T-helper 2 cell treated with Interferon-gamma antibody and Interleukin-4, amounts not matched to agents 100 ng/mL and 5 ng/mL, for 36 hours (primary cell): Measurements from ENCODE around the gene LACTB. TPM values are rescaled to one million over a fixed set of nuclear protein-coding genes. Genes with fewer than 3 reads are reported as not detected.

Experiments used
- total RNA-seq: library from RNA; stranded (reverse); gene quantifications from 2 replicates; pipeline ENCODE4 v1.2.3, GENCODE V29; 2022

LACTB gene
- total RNA-seq, 1 donor from 2014 or later: 11.2 TPM

Other genes with a start within 250 kb of the LACTB start
- 7.1 and 9.6 TPM in 2 replicates for gene TPM1, start 79.1 kb upstream of the LACTB start, total RNA-seq
- 206 and 215 TPM in 2 replicates for gene RPS27L, start 35.6 kb downstream of the LACTB start, total RNA-seq
- gene RAB8B, start 67.7 kb downstream of the LACTB start, total RNA-seq: 111 and 120 TPM in 2 replicates
- 13.1 and 13.6 TPM in 2 replicates for gene APH1B, start 155.7 kb downstream of the LACTB start, total RNA-seq